Type B pancreatic cell (in vitro differentiated cells): ENCODE data around the gene PRPF40B. TPM values are rescaled to one million over a fixed set of nuclear protein-coding genes. Genes with fewer than 3 reads are reported as not detected.

Experiments used
- DNase-seq: peaks from one replicate; pipeline ENCODE4 v3.0.0; 2021; ENCODE audit warnings: mixed read lengths; ENCODE audit not compliant: unreplicated experiment; ENCODE audit errors: extremely low spot score
- H3K27ac Mint-ChIP-seq: 2 replicates; pipeline ENCODE4 v1.8.0; 2021; ENCODE audit warnings: mild to moderate bottlenecking, mixed read lengths
- H3K27me3 Mint-ChIP-seq: 2 replicates; pipeline ENCODE4 v1.8.0; 2021; ENCODE audit warnings: mixed read lengths
- H3K36me3 Mint-ChIP-seq: 2 replicates; pipeline ENCODE4 v1.8.0; 2021; ENCODE audit warnings: mixed read lengths
- H3K4me1 Mint-ChIP-seq: one replicate; pipeline ENCODE4 v1.8.0; 2021; ENCODE audit warnings: mixed read lengths; ENCODE audit not compliant: unreplicated experiment
- H3K4me3 Mint-ChIP-seq: 2 replicates; pipeline ENCODE4 v1.8.0; 2021; ENCODE audit warnings: mild to moderate bottlenecking, mixed read lengths
- H3K9me3 Mint-ChIP-seq: 2 replicates; pipeline ENCODE4 v1.8.0; 2021; ENCODE audit warnings: mixed read lengths
- CTCF ChIP-seq: fragments of 200-600 bp; sonication (generic); conservative IDR thresholded peaks from 2 replicates; pipeline ENCODE4 v1.5.0; 2021; ENCODE audit warnings: antibody characterized with exemption, mild to moderate bottlenecking
- total RNA-seq: library from RNA; stranded (reverse); gene quantifications from 2 replicates; pipeline ENCODE4 v1.2.1, GENCODE V29; 2021; ENCODE audit warnings: low replicate concordance

The PRPF40B gene
- total RNA-seq, 1 donor from 2014 or later: 35.4 TPM

GRCh38 chr12:49664167-49664566 lies 40.8 kb downstream of the PRPF40B start:
- H3K4me1 Mint-ChIP-seq: peaks cover 18% of the 10 kb centered on the region
- DNase-seq: no peak
- no peaks in the 10 kb centered on the region for H3K36me3 Mint-ChIP-seq
- no peaks in the 10 kb centered on the region for H3K9me3 Mint-ChIP-seq
- no peaks in the 10 kb centered on the region for H3K27me3 Mint-ChIP-seq
- H3K4me3 Mint-ChIP-seq: no peak overlapping the region
- no peak overlapping the region for H3K27ac Mint-ChIP-seq
- TF ChIP-seq CTCF: no peak

- no peaks in the 10 kb centered on the region for H3K27me3 Mint-ChIP-seq
- no peak for DNase-seq
- H3K9me3 Mint-ChIP-seq: no peaks in the 10 kb centered on the region
- peaks cover 18% of the 10 kb centered on the region for H3K4me1 Mint-ChIP-seq
- H3K36me3 Mint-ChIP-seq: no peaks in the 10 kb centered on the region
- no peak overlapping the region for H3K4me3 Mint-ChIP-seq
- no peak overlapping the region for H3K27ac Mint-ChIP-seq
- no peak for TF ChIP-seq CTCF
Measured at GRCh38 chr12:49664591-49665239, 41.4 kb downstream of the PRPF40B start.

GRCh38 chr12:49665384-49665783 lies 42.0 kb downstream of the PRPF40B start:
- Mint-ChIP-seq H3K9me3 (no peaks in the 10 kb centered on the region), H3K36me3 (no peaks in the 10 kb centered on the region), H3K27ac (no peak overlapping the region), H3K27me3 (no peaks in the 10 kb centered on the region), H3K4me1 (peaks cover 18% of the 10 kb centered on the region), H3K4me3 (no peak overlapping the region)
- no peak for DNase-seq
- TF ChIP-seq CTCF: no peak

GRCh38 chr12:49666176-49666575 lies 42.8 kb downstream of the PRPF40B start:
- no peaks in the 10 kb centered on the region for H3K27me3 Mint-ChIP-seq
- H3K27ac Mint-ChIP-seq: no peak overlapping the region
- H3K4me1 Mint-ChIP-seq: peaks cover 18% of the 10 kb centered on the region

GRCh38 chr12:49667325-49668090 lies 44.1 kb downstream of the PRPF40B start:
- H3K27me3 Mint-ChIP-seq: no peaks in the 10 kb centered on the region
- no peak overlapping the region for H3K27ac Mint-ChIP-seq
- no peak overlapping the region for H3K4me3 Mint-ChIP-seq
- DNase-seq: no peak
- peaks cover 19% of the 10 kb centered on the region for H3K4me1 Mint-ChIP-seq
- no peaks in the 10 kb centered on the region for H3K36me3 Mint-ChIP-seq
- no peaks in the 10 kb centered on the region for H3K9me3 Mint-ChIP-seq
- TF ChIP-seq CTCF: no peak

More at GRCh38 chr12:49666176-49666575, 42.8 kb downstream of the PRPF40B start:
- Mint-ChIP-seq H3K36me3 (no peaks in the 10 kb centered on the region), H3K4me3 (no peak overlapping the region), H3K9me3 (no peaks in the 10 kb centered on the region)
- TF ChIP-seq CTCF: no peak
- DNase-seq: no peak
